Hematopoietic multipotent progenitor cell treated with erythropoietin and hydrocortisone succinate and interleukin-3 and kit ligand, for 8 days (in vitro differentiated cells): ENCODE measurements around the gene HECTD1.
"Not testable (repeated sequence)": the region's sequence is repeated elsewhere in the genome, so short reads cannot be mapped to it uniquely, and the experiment has no call there.

Experiments
- DNase-seq: peaks from one replicate; pipeline ENCODE4 v3.0.0-alpha.2; 2015

Gene HECTD1

DNA sequence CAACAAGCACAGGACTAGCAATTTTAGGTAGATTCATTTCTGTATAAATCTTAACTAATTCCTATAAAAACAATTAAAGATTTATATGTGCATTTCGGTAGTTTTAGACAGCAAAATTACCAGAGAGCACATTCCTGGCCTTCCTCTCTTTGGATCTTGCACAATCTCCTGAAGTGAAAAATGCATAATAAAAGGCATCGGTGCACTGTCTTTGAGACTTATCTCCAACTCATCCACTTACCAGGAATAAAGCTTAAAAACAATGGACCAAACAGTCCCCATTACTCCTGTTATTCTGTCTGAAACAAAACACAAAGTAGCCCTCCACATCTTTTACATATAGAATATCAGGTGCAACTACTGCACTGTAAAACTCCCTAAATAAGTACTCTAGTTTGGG lies 69.3 kb downstream of the HECTD1 start:
- no peak for DNase-seq

DNA sequence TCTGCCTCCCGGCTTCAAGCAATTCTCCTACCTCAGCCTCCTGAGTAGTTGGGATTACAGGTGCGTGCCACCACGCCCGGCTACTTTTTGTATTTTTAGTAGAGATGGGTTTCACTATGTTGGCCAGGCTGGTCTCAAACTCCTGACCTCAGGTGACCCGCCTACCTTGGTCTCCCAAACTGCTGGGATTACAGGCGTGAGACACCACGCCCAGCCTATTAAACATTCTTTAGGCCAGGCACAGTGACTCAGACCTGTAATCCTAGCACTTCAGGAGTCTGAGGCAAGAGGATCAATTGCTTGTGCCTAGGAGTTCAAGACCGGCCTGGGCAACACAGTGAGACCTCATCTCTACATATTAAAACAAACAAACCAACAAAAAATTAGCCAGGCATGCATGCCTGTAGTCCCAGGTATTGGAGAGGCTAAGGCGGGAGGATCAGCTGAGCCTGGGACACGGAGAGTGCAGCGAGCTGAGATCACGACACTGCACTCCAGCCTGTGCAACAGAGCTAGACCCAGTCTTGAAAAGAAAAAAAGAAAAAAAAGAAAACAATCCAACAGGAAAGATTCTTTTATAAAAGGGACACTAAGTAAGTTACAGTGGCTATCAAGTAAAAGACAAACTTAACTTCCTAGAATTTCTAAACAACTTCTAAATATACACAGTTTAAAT lies 70.2 kb downstream of the HECTD1 start:
- DNase-seq = no peak

DNA sequence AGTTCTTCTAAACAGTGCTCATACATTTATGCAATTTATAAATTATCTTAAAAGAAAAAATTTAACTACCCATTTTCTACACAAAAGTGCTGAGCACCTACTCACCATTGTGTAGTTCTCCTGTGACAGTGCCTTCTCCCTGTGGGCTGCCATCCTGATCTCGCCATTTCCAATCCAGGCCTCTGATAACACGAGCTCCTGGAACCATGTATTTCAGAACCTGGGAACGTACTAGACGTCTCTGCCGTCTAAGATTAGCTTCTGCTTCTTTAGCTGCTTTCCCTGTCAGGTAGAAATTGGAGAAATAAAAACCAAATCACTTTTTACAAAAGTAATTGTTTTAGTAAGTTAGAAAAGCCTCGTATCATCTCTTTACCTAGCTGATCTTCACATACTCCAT lies 74.5 kb downstream of the HECTD1 start:
- no peak for DNase-seq

DNA sequence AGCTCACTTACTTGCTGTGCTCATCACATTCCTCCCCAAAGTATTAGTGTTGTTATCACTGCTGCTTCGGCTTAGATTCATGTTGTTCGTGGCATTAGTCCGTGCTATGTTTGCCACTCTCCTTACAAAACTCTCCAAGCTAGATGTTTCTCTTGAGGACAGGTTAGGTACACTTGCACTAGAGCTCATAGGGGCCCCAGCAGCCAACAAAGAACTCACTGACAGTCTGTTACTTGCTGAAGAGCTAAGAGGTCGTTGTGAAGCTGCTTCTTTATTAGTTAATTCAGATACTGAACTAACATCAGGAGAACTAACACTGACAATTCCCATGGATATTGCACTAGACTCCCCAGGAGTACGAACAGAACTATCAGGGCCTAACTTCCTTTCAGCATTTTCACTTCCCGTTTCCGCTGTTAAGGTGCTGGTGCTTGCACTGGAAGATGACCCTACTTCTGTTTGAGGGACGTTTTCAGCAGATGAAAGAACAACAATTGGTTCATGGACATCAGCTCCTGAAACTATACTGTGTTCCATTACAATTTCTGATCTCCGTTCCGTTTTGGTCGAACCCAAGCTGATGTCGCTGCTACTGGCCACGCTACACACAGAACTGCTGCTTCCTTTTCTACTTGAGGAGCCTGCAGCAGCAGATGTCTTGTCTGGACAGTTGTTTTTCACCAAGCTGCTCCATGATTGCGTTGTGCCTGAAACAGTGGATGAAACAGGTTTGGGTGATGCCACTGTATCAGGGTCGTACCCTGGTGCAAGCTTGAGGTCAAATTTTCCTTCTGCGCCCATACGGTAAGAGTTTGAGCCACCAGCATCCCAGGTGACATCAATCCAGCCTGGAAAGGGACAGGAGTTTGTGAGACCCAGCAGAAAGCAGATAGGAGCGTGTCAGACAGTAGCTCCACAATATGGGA lies 78.7 kb downstream of the HECTD1 start:
- DNase-seq = no peak

DNA sequence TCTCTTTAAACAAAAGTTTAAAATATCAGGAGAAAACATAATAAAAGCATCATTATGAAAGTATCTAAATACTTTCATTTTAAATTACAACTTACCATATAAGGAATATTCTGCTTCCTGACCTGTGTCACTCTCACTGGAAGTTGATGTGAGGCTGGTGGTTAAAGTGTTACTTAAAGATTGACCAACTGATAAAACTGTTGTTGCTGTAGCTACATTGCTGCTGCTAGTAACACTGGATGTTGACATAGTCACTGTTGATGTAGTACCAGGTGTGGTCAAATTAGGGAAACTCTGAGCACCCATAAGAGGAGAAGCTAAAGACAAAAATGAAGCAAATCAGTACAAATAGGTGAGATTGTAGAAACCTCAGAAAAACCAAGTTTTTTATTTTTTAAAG lies 79.9 kb downstream of the HECTD1 start:
- peak; percentile 15 for DNase-seq

DNA sequence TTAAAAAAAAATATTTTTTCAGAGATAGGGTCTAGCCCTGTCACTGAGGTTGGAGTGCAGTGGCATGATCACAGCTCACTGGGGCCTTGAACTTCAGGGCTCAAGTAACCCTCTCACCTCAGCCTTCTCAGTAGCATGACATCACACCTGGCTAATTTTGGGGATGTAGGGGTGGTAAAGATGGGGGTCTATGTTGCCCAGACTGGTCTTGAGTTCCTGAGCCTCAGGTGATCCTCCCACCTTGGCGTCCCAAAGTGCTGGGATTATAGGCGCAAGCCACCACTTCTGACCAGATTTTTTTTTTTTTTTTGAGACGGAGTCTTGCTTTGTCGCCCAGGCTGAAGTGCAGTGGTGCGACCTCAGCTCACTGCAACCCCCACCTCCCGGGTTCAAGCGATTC lies 80.9 kb downstream of the HECTD1 start:
- no peak for DNase-seq

DNA sequence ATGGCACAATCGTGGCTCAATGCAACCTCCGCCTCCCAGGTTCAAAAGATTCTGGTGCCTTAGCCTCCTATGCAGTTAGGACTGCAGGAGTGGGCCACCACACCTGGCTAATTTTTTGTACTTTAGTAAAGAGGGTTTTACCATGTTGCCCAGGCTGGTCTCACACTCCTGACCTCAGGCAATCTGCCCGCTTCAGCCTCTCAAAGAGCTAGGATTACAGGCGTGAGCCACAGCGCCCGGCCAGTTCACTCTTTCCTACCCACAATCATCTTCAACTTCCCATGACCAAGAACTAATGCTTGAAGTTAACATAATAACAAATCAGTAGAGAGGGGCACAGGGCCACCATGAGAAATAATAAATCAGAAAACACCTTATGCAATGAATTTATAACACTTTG lies 82.4 kb downstream of the HECTD1 start:
- no peak for DNase-seq

DNA sequence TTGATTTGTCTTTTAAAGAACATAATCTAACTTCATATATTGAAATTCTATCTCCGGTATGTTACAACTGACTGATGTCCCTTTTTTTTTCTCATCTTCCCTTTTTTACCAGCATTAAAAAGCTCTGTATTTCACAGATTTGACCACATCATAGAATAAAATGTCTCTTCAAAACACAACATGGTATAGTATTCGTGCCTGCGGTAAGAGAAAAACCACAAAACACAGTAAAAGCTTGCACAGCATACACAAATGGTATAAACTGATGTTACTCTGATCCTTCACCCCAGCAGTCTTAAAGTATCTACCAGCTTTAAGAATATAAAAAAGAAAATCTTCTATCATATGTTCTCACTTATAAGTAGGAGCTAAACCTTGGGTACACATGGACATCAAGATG lies 83.4 kb downstream of the HECTD1 start:
- DNase-seq = no peak

DNA sequence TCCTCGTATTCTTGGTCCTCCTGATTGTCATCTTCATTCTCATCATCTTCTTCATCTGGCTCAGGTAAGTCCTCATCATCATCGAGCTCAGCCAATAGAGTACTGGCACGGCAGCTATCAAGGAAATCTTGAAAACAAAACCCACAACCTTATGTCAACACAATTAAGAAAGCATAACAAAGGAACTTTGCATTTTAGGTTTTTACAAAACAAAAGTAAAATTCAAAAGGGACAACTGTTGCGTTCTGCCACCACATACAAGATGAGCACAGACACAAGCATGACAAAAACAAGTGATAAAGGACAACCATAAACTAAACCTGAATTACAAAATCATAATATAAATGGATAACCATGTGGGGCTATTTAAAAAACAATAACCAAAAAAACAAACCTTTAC lies 84.7 kb downstream of the HECTD1 start:
- no peak for DNase-seq

DNA sequence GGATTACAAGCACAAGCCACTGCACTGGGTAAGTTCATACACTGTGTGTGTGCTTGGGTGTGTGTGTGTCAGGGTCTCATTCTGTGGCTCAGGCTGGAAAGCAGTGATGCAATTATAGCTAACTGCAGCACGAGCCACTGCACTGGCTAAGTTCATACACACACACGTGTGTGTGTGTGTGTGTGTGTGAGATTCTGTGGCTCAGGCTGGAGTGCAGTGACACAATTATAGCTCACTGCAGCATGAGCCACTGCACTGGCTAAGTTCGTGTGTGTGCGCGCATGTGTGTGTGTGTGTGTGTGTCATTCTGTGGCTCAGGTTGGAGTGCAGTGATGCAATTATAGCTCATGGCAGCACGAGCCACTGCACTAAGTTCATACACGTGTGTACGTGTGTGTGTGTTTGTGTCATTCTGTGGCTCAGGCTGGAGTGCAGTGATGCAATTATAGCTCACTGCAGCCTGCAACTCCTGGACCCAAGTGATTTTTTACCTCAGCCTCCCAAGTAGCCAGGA lies 85.4 kb downstream of the HECTD1 start:
- no peak for DNase-seq

DNA sequence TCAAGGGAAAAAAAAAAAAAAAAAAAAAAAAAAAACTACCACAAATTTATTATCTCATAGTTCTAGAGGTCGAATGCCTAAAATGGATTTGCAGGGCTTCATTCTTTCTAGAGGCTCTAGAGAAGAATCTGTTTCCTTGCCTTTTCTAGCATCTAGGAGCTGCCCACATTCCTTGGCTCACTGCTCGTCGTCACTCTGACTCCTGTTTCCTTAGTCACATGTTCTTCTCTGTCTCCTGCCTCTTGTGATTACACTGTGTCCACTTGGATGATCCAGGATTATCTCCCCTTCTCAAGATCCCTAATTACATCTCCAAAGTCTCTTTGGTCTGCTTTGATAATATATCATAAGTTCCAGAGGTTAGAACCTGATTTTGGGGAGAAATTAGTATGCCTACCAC lies 88.7 kb downstream of the HECTD1 start:
- no peak for DNase-seq

DNA sequence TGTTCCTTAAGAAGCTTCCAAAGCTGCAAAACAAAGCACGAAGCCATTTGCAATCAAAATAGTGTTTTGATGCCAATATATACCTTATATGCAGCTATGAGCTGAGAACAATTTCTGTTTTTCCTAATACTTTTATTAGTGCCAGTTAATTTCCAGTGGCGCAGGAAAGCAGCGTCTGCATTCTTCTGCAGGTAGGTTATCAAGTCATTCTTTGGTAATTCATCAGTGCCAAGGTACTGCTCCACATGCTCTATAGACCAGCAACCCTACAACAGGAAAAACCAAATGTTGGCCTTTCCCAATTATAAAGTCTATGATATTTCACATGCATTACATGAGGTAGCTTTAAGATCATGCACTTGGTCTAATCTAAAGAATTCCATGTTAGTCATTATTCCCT lies 93.8 kb downstream of the HECTD1 start:
- DNase-seq = no peak

DNA sequence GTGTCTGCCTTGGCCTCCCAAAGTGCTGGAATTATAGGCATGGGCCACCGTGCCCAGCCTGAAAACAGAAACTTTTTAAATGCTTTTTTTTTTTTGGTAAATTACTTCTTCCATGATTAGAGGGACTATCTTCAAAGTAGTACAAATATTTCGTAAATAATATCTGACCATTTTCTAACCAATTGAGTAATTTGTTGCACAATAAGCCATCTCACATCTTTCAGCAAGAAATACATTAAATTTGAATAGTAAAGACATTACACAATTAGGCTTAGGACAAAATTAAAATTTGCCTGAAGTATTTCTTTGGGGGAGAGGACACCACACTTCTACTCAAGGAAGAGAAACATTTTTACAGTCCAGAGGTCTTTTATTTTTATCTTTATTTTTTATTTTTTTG lies 96.7 kb downstream of the HECTD1 start:
- no peak for DNase-seq

DNA sequence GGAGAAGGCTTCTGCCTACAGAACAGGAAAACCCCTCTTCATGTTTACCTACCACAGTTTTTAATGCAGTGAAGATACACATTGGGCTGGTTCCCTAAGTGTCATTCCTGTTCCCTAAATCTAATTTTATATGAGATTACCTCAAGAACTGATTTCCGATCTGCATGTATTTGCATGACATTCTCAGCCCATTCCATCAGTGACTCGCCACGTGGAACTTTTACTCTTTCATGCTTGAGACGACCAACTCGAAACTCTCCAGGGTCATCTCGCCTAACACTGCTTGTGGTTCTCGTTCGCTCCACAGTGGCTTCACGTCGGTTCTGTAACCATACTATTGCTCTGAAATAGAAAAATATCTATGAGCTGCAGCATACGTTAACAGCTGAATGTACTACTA lies 98.3 kb downstream of the HECTD1 start:
- no peak for DNase-seq

DNA sequence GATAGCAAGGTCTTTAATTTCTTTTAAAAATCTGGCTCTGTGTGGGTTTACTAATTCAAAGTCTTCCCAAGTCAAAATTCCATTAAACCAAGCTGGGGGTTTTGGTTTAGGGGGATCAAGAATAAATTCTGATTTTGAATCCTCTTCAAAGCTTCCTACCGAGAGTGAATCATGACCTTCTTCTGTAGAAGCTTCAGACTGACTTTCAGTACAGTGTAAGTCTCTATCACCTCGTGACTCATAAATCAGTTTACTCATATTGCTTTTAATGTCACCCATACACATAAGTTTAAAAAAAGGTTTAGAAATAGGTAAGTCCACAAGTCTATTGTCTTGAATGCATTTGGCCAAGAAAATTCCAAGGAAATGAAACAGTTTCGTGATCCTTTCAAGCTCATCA lies 100.8 kb downstream of the HECTD1 start:
- no peak for DNase-seq

DNA sequence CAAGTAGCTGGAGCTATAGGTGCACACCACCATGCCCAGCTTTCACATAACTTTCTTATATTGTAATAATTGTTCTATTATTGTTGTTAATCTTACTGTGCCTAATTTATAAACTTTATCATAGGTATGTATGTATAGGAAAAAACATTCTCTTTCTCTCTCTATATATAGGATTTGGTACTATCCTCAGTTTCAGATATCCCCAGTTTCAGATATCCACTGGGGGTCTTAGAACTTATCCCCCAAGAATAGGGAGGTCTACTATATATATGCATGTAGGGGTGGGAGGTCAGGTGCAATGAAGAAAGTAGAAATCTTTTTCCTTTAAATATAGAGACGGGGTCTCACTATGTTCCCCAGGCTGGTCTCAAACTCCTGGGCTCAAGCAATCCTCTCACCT lies 110.5 kb downstream of the HECTD1 start:
- no peak for DNase-seq

DNA sequence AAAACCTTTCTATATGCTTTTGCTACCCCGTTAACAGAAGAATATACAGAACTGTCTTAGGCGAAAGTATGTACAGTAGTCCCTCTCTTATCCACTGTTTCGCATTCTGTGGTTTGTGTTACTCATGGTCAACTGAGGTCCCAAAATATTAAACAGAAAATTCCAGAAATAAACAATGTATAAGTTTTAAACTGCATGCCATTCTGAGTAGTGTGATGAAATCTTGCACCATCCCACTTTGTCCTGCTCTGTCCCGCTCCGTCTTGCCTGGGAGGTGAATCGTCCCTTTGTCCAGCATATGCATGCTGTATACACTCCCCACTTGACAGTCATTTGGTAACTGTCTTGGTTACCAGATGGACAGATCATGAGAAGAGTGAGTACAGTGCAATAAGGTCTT lies 111.3 kb downstream of the HECTD1 start:
- DNase-seq = no peak

DNA sequence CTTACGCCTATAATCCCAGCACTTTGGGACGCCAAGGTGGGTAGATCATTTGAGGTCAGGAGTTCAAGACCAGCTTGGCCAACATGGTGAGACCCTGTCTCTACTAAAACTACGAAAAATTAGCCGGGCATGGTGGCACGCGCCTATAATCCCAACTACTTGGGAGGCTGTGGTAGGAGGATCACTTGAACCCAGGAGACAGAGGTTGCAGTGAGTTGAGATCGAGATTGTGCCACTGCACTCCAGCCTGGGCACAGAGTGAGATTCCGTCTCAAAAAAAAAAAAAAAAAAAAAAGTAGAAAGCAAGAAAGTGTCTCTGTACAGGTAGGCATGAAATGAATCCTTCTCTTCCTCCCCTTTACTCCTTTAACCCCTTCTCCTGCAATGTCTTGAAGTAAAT lies 111.8 kb downstream of the HECTD1 start:
- DNase-seq = not testable (repeated sequence)

DNA sequence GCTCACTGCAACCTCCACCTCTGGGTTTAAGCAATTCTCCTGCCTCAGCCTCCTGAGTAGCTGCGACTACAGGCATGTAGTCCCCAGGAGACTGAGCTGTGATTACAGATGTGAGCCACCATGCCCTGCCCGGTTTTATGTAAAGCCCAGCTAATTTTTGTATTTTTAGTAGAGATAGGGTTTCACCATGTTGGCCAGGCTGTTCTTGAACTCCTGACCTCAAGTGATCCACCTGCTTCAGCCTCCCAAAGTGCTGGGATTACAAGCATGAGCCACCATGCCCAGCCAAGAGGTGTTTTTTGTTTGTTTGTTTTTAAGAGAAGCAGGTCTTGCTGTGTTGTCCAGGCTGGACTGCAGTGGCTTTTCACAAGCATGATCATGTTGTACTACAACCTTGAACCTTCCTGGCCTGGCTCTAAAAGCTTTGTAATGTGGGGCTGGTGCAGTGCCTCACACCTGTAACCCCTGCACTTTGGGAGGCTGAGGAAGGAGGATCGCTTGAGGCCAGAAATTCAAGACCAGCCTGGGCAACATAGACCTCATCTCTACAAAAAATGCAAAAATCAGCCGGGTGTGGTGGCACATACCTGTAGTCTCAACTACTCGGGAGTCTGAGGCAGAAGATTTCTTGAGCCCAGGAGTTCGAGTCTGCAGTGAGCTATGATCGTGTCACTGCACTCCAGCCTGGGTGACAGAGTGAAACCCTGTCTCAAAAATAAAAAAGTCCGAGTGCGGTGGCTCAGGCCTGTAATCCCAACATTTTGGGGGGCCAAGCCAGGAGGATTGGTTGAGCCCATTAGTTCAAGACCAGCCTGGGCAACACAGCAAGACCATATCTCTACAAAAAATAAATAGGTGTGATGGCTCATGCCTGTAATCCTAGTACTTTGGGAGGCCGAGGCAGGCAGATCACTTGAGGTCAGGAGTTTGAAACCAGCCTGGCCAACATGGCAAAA lies 113.4 kb downstream of the HECTD1 start:
- DNase-seq = not testable (repeated sequence)

DNA sequence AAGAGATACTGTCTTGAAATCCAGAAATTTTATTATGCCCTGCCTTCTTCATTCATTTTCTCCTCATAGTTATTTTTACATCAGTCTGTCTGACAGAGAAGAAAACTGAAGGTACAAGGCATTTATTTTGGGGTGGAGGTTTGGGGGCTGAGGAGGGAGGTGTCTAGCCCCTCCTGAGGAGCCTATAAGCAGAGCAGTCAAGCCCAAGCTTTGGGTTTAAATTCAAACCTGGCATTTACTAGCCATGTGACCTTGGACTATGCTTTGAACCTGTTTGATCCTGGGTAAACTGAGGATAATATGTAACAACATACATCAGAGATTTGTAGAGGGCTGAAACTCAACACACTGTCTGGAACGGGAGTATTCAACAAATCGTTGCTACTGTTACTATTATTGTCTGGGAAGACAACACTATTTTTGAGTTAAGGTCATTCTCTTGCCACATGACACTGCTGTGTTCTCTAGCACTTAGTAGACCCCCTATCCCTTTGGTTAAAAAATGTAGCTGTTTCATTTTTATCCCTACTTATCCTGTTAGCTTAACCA lies 115.4 kb downstream of the HECTD1 start:
- no peak for DNase-seq

DNA sequence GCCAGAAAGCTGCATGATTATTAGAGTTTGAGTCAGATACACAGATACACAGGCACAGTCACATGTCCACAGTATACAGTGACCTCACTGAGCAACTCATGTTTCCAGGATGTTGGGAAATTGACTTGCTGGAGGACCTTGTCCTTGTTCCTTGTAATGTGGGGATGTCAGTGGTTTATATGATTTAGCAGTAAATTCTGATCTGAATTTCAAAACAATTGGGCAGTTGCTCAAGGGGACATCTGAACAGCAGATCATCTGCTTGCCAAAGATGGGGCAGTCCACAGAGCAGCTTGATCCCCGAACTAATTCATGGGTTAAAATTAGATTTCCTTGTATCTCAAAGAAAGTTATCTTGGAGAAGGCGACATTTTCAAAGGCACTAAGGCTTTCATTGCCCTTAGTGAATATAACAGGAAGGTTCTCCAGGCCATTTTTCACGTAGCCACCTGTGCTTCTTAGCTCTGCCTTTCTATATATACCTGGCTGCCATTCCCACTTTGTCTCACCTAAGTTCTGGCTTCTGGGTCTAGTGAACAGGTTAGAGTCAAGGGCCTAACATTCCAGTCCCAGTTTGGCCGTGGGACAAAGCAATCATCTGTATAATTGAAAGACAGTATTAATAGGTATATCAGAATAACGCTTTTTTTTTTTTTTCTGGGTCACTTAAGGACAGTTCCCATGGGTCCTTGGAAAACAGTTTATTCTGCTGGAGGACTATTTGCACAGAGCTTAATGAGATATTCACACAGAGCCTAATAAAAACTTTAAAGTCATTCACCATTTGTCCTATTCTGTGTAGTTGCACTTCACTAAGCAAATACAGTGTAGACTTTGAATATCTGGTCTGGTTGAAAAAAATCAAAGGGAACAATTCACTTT lies 116.5 kb downstream of the HECTD1 start:
- no peak for DNase-seq

DNA sequence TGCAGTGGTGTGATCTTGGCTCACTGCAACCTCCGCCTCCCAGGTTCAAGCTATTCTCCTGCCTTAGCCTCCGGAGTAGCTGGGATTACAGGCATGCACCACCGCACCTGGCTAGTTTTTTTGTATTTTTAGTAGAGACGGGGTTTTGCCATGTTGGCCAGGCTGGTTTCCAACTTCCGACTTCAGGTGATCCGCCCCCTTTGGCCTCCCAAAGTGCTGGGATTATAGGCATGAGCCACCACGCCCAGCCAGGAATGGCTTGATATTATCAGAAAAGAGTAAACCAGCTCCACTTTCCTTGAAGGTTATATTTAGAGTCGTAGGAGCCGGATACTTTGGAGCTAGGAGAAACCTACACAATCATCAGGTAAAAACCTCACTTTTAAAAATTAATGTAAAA lies 121.1 kb downstream of the HECTD1 start:
- not testable (repeated sequence) for DNase-seq
